H9 (cell line): Measurements from ENCODE around the gene PTPRS. TPM values are rescaled to one million over a fixed set of nuclear protein-coding genes. Genes with fewer than 3 reads are reported as not detected.

Source experiments
- DNase-seq: peaks from one replicate; pipeline ENCODE4 v3.0.0-alpha.2; 2017
- H2AFZ ChIP-seq: one replicate; pipeline ENCODE4 v1.6.1; 2013; ENCODE audit warnings: mild to moderate bottlenecking, low read length, control low read depth, moderate library complexity
- H2AK5ac ChIP-seq: 2 replicates; pipeline ENCODE4 v1.6.1; 2013; ENCODE audit warnings: low read length, control low read depth, mixed read lengths; ENCODE audit not compliant: insufficient read length
- H2BK120ac ChIP-seq: one replicate; pipeline ENCODE4 v1.6.1; 2013; ENCODE audit warnings: low read depth, mild to moderate bottlenecking, low read length, control low read depth, inconsistent platforms; ENCODE audit not compliant: poor library complexity, severe bottlenecking
- H2BK12ac ChIP-seq: 2 replicates; pipeline ENCODE4 v1.6.1; 2013; ENCODE audit warnings: low read length, control low read depth, mixed read lengths, low read depth; ENCODE audit not compliant: insufficient read length
- H2BK15ac ChIP-seq: 2 replicates; pipeline ENCODE4 v1.6.1; 2013; ENCODE audit warnings: low read depth, low read length, control low read depth
- H2BK20ac ChIP-seq: one replicate; pipeline ENCODE4 v1.6.1; 2013; ENCODE audit warnings: low read depth, mild to moderate bottlenecking, low read length, control low read depth, inconsistent platforms; ENCODE audit not compliant: poor library complexity, severe bottlenecking
- H2BK5ac ChIP-seq: 2 replicates; pipeline ENCODE4 v1.6.1; 2013; ENCODE audit warnings: low read length, control low read depth, mixed read lengths; ENCODE audit not compliant: insufficient read length
- H3K14ac ChIP-seq: 2 replicates; pipeline ENCODE4 v1.6.1; 2013; ENCODE audit warnings: low read length, control low read depth; ENCODE audit not compliant: insufficient read depth
- H3K18ac ChIP-seq: 2 replicates; pipeline ENCODE4 v1.6.1; 2013; ENCODE audit warnings: low read depth, mild to moderate bottlenecking, mixed read lengths, low read length, control low read depth; ENCODE audit not compliant: insufficient read length
- H3K23ac ChIP-seq: 2 replicates; pipeline ENCODE4 v1.6.1; 2013; ENCODE audit warnings: low read length, control low read depth, mixed read lengths, low read depth; ENCODE audit not compliant: insufficient read length
- H3K23me2 ChIP-seq: 2 replicates; pipeline ENCODE4 v1.6.1; 2013; ENCODE audit warnings: low read depth, mild to moderate bottlenecking, mixed read lengths, low read length, control low read depth; ENCODE audit not compliant: insufficient read length, poor library complexity, severe bottlenecking
- H3K27ac ChIP-seq: 2 replicates; pipeline ENCODE4 v1.5.1; 2013; ENCODE audit warnings: low read length, control low read depth, mixed read lengths, low read depth; ENCODE audit not compliant: insufficient read length
- H3K27me3 ChIP-seq: 2 replicates; pipeline ENCODE4 v1.6.1; 2013; ENCODE audit warnings: low read length, control low read depth, inconsistent platforms; ENCODE audit not compliant: insufficient read depth
- H3K4ac ChIP-seq: 2 replicates; pipeline ENCODE4 v1.6.1; 2013; ENCODE audit warnings: low read depth, mild to moderate bottlenecking, control low read depth, inconsistent platforms, low read length, moderate library complexity
- H3K4me1 ChIP-seq: 2 replicates; pipeline ENCODE4 v1.6.1; 2013; ENCODE audit warnings: low read length, control low read depth, inconsistent platforms; ENCODE audit not compliant: insufficient read depth
- H3K4me2 ChIP-seq: 2 replicates; pipeline ENCODE4 v1.6.1; 2013; ENCODE audit warnings: low read length, control low read depth, mixed read lengths; ENCODE audit not compliant: insufficient read length, insufficient read depth
- H3K56ac ChIP-seq: 2 replicates; pipeline ENCODE4 v1.6.1; 2013; ENCODE audit warnings: low read depth, mild to moderate bottlenecking, mixed read lengths, low read length, control low read depth; ENCODE audit not compliant: insufficient read length
- H3K79me1 ChIP-seq: 2 replicates; pipeline ENCODE4 v1.6.1; 2013; ENCODE audit warnings: low read depth, mild to moderate bottlenecking, moderate library complexity, low read length, control low read depth, inconsistent platforms; ENCODE audit not compliant: insufficient read depth, poor library complexity, severe bottlenecking
- H3K79me2 ChIP-seq: 2 replicates; pipeline ENCODE4 v1.6.1; 2013; ENCODE audit warnings: low read length, control low read depth, inconsistent platforms; ENCODE audit not compliant: insufficient read depth
- H3K9ac ChIP-seq: 2 replicates; pipeline ENCODE4 v1.6.1; 2013; ENCODE audit warnings: low read length, control low read depth, mixed read lengths; ENCODE audit not compliant: insufficient read length; ENCODE audit errors: extremely low read depth
- H3K9me3 ChIP-seq: one replicate; pipeline ENCODE4 v1.6.1; 2013; ENCODE audit warnings: low read depth, low read length, inconsistent platforms; ENCODE audit not compliant: control insufficient read depth
- H3T11ph ChIP-seq: one replicate; pipeline ENCODE4 v1.6.1; 2013; ENCODE audit warnings: mild to moderate bottlenecking, low read length, control low read depth, inconsistent platforms
- H4K20me1 ChIP-seq: one replicate; pipeline ENCODE4 v1.6.1; 2013; ENCODE audit not compliant: control insufficient read depth, insufficient read length, insufficient read depth
- H4K5ac ChIP-seq: 2 replicates; pipeline ENCODE4 v1.6.1; 2013; ENCODE audit warnings: low read depth, mild to moderate bottlenecking, mixed read lengths, low read length, control low read depth; ENCODE audit not compliant: insufficient read length
- H4K8ac ChIP-seq: replicated peaks from 2 replicates; pipeline ENCODE4 v1.6.1; 2013; ENCODE audit warnings: low read length, control low read depth, mixed read lengths, low read depth; ENCODE audit not compliant: insufficient read length
- H4K91ac ChIP-seq: 2 replicates; pipeline ENCODE4 v1.6.1; 2013; ENCODE audit warnings: low read depth, mild to moderate bottlenecking, moderate library complexity, mixed read lengths, low read length, control low read depth; ENCODE audit not compliant: insufficient read length
- H3K27ac Mint-ChIP-seq, 3 experiments: 2 replicates in 2 of 3; 3 replicates in 1 of 3; pipeline ENCODE4 v1.8.0; 2020 to 2021; ENCODE audit warnings: mixed read lengths in 3 of 3, mild to moderate bottlenecking in 1 of 3, moderate library complexity in 1 of 3
- H3K27me3 Mint-ChIP-seq: 2 replicates; pipeline ENCODE4 v1.8.0; 2021; ENCODE audit warnings: low read depth, mild to moderate bottlenecking, moderate library complexity, mixed read lengths
- H3K36me3 Mint-ChIP-seq, 3 experiments: 2 replicates in 2 of 3; 3 replicates in 1 of 3; pipeline ENCODE4 v1.8.0; 2020 to 2021; ENCODE audit warnings: low read depth in 3 of 3, mixed read lengths in 3 of 3; ENCODE audit not compliant: insufficient read depth in 1 of 3
- H3K4me1 Mint-ChIP-seq, 2 experiments: 2 replicates each; pipeline ENCODE4 v1.8.0; 2020; ENCODE audit warnings: mixed read lengths in 2 of 2
- H3K4me3 Mint-ChIP-seq, 2 experiments: 2 replicates in 1 of 2; 3 replicates in 1 of 2; pipeline ENCODE4 v1.8.0; 2020 to 2021; ENCODE audit warnings: mild to moderate bottlenecking in 2 of 2, mixed read lengths in 2 of 2, moderate library complexity in 1 of 2
- H3K9me3 Mint-ChIP-seq, 2 experiments: 2 replicates in 1 of 2; 3 replicates in 1 of 2; pipeline ENCODE4 v1.8.0; 2020; ENCODE audit warnings: mild to moderate bottlenecking in 2 of 2, mixed read lengths in 2 of 2, moderate library complexity in 1 of 2
- WGBS: extraction: QIAGEN DNeasy Blood & Tissue Kit; methylation state at CpG from one replicate; pipeline ENCODE4 v1.1.7; 2013; ENCODE audit warnings: missing lambda C conversion rate, low lambda C conversion rate, mixed read lengths; ENCODE audit not compliant: insufficient read length; ENCODE audit errors: extremely low coverage; 5-methylcytosine and 5-hydroxymethylcytosine counted together
- total RNA-seq: library from RNA; stranded (reverse); gene quantifications from 2 replicates; pipeline ENCODE4 v1.2.1, GENCODE V29; 2021
- TF ChIP-seq, protein P1 (sequence below): fragments of 200-600 bp; sonication (generic); conservative IDR thresholded peaks from 3 replicates; pipeline ENCODE4 v1.8.0; 2021; ENCODE audit warnings: antibody characterized with exemption, mild to moderate bottlenecking

The PTPRS gene
- total RNA-seq, 1 experiment from 2014 or later: 186 TPM

GRCh38 chr19:5314907-5315298 lies 25.7 kb downstream of the PTPRS start:
- H3K79me2 ChIP-seq: peaks cover 15% of the 10 kb centered on the region; the same call in 1 of the 2 replicates
- H4K8ac ChIP-seq: no peak overlapping the region
- H3K4me1 ChIP-seq: no peaks in the 10 kb centered on the region
- H3K27me3 Mint-ChIP-seq: no peaks in the 10 kb centered on the region; the same call in 1 of the 2 replicates
- no peak overlapping the region for H3K18ac ChIP-seq
- no peak overlapping the region for H2AK5ac ChIP-seq
- H3K27me3 ChIP-seq: no peaks in the 10 kb centered on the region
- no peak for DNase-seq
- no peak overlapping the region for H2AFZ ChIP-seq
- peaks cover 0 to 2% of the 10 kb centered on the region in 2 experiments; a peak in 1 of 4 replicates for H3K4me1 Mint-ChIP-seq
- no peak overlapping the region for H3K9ac ChIP-seq
- no peak overlapping the region for H2BK5ac ChIP-seq
- no peak overlapping the region for H4K5ac ChIP-seq
- TF ChIP-seq, protein P1, sequence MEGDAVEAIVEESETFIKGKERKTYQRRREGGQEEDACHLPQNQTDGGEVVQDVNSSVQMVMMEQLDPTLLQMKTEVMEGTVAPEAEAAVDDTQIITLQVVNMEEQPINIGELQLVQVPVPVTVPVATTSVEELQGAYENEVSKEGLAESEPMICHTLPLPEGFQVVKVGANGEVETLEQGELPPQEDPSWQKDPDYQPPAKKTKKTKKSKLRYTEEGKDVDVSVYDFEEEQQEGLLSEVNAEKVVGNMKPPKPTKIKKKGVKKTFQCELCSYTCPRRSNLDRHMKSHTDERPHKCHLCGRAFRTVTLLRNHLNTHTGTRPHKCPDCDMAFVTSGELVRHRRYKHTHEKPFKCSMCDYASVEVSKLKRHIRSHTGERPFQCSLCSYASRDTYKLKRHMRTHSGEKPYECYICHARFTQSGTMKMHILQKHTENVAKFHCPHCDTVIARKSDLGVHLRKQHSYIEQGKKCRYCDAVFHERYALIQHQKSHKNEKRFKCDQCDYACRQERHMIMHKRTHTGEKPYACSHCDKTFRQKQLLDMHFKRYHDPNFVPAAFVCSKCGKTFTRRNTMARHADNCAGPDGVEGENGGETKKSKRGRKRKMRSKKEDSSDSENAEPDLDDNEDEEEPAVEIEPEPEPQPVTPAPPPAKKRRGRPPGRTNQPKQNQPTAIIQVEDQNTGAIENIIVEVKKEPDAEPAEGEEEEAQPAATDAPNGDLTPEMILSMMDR: no peak
- H3K9me3 Mint-ChIP-seq: no peaks in the 10 kb centered on the region
- H3K23me2 ChIP-seq: no peaks in the 10 kb centered on the region
- no peak overlapping the region for H3K27ac ChIP-seq
- WGBS: no CpG with 5 or more reads among the region's 4 CpGs
- H2BK20ac ChIP-seq: no peak overlapping the region
- H3K4ac ChIP-seq: no peak overlapping the region
- no peak overlapping the region for H2BK15ac ChIP-seq
- H3K36me3 Mint-ChIP-seq: peaks cover 9 to 30% (median 12%) of the 10 kb centered on the region in 3 experiments; a peak in 5 of 7 replicates
- H4K20me1 ChIP-seq: no peaks in the 10 kb centered on the region
- no peak overlapping the region for H2BK120ac ChIP-seq
- no peak overlapping the region for H4K91ac ChIP-seq
- no peak overlapping the region for H3K56ac ChIP-seq
- no peak overlapping the region for H3K4me3 Mint-ChIP-seq
- H3K9me3 ChIP-seq: no peaks in the 10 kb centered on the region
- H3K27ac Mint-ChIP-seq: no peak overlapping the region; a peak in 1 of 7 replicates
- H3K4me2 ChIP-seq: no peak overlapping the region
- peaks cover 22% of the 10 kb centered on the region for H3K79me1 ChIP-seq
- H3T11ph ChIP-seq: no peak overlapping the region
- H3K14ac ChIP-seq: no peak overlapping the region
- H2BK12ac ChIP-seq: no peak overlapping the region
- H3K23ac ChIP-seq: no peak overlapping the region
